CD8-positive, alpha-beta memory T cell (primary cell): Measurements from ENCODE around the gene GTF3C6. TPM values are rescaled to one million over a fixed set of nuclear protein-coding genes. Genes with fewer than 3 reads are reported as not detected.

Source experiments
- CTCF ChIA-PET: fragments of 350-600 bp; sonication (Branson Sonifier 250); formaldehyde crosslinking; loops from one replicate; lab custom pipeline; 2021; ENCODE audit warnings: antibody characterized with exemption; lab: Charles Lee
- POLR2A ChIA-PET: fragments of 350-600 bp; sonication (Branson Sonifier 250); formaldehyde crosslinking; loops from one replicate; lab custom pipeline; 2021; ENCODE audit warnings: antibody characterized with exemption; lab: Charles Lee
- DNase-seq, 5 donors: peaks; one replicate each; pipeline versions ENCODE4 v3.0.0 to v3.0.0-alpha.2; 2020 to 2022; ENCODE audit warnings: mixed read lengths in 1 of 5
- H3K27ac ChIP-seq: one replicate; pipeline ENCODE4 v1.7.0; 2013; ENCODE audit warnings: low read depth, mild to moderate bottlenecking, low read length, moderate library complexity
- H3K27me3 ChIP-seq: 2 replicates; pipeline ENCODE4 v1.7.0; 2013; ENCODE audit warnings: low read length, mild to moderate bottlenecking; ENCODE audit not compliant: insufficient read depth, poor library complexity, severe bottlenecking
- H3K36me3 ChIP-seq: 2 replicates; pipeline ENCODE4 v1.7.0; 2013; ENCODE audit warnings: mild to moderate bottlenecking, low read length, moderate library complexity; ENCODE audit not compliant: insufficient read depth
- H3K4me1 ChIP-seq: 2 replicates; pipeline ENCODE4 v1.7.0; 2013; ENCODE audit warnings: mild to moderate bottlenecking, low read length, moderate library complexity; ENCODE audit not compliant: insufficient read depth
- H3K4me3 ChIP-seq: 2 replicates; pipeline ENCODE4 v1.7.0; 2013; ENCODE audit warnings: mild to moderate bottlenecking, low read length
- H3K9me3 ChIP-seq: 2 replicates; pipeline ENCODE4 v1.7.0; 2013; ENCODE audit warnings: mild to moderate bottlenecking, low read length
- H3K27ac Mint-ChIP-seq, 8 donors: one replicate each; pipeline ENCODE4 v1.8.0; 2020 to 2021; ENCODE audit warnings: mixed read lengths in 8 of 8, mild to moderate bottlenecking in 6 of 8, inconsistent platforms in 3 of 8, moderate library complexity in 3 of 8
- H3K27me3 Mint-ChIP-seq, 2 donors: one replicate each; pipeline ENCODE4 v1.8.0; 2020 to 2021; ENCODE audit warnings: mixed read lengths in 2 of 2, mild to moderate bottlenecking in 1 of 2, moderate library complexity in 1 of 2
- H3K36me3 Mint-ChIP-seq, 3 donors: one replicate each; pipeline ENCODE4 v1.8.0; 2020 to 2021; ENCODE audit warnings: mixed read lengths in 3 of 3, inconsistent platforms in 1 of 3, mild to moderate bottlenecking in 1 of 3
- H3K4me1 Mint-ChIP-seq, 3 donors: one replicate each; pipeline ENCODE4 v1.8.0; 2020 to 2021; ENCODE audit warnings: mixed read lengths in 3 of 3, inconsistent platforms in 1 of 3, mild to moderate bottlenecking in 1 of 3
- H3K4me3 Mint-ChIP-seq, 7 donors: one replicate each; pipeline ENCODE4 v1.8.0; 2020 to 2021; ENCODE audit warnings: mixed read lengths in 7 of 7, mild to moderate bottlenecking in 6 of 7, moderate library complexity in 4 of 7, inconsistent platforms in 2 of 7
- H3K9me3 Mint-ChIP-seq, 5 donors: one replicate each; pipeline ENCODE4 v1.8.0; 2020 to 2022; ENCODE audit warnings: mixed read lengths in 5 of 5, mild to moderate bottlenecking in 3 of 5, moderate library complexity in 2 of 5, inconsistent platforms in 1 of 5
- polyA plus RNA-seq: library from polyadenylated mRNA; unstranded; fragments of 300-500 nt; fragmentation: Illumina TruSeq; gene quantifications from one replicate; pipeline ENCODE4 v1.2.3, GENCODE V29; 2021
- total RNA-seq, 2 experiments: library from RNA; stranded (reverse); gene quantifications; one replicate each; pipeline ENCODE4 v1.2.3, GENCODE V29; 2021

GTF3C6 gene
- total and polyA plus RNA-seq, 3 experiments from 2014 or later = 114 to 163 (median 162) TPM

GRCh38 chr6:110944681-110945151 lies 13.8 kb upstream of the GTF3C6 start:
- H3K27ac ChIP-seq = no peak overlapping the region

GRCh38 chr6:110946498-110946897 lies 12.0 kb upstream of the GTF3C6 start:
- H3K36me3 Mint-ChIP-seq = no peaks in the 10 kb centered on the region
- H3K9me3 Mint-ChIP-seq = no peaks in the 10 kb centered on the region
- DNase-seq = no peak
- Histone ChIP-seq H3K36me3 (no peaks in the 10 kb centered on the region), H3K9me3 (no peaks in the 10 kb centered on the region), H3K27ac (no peak overlapping the region), H3K27me3 (no peaks in the 10 kb centered on the region), H3K4me3 (no peak overlapping the region), H3K4me1 (no peaks in the 10 kb centered on the region)
- peaks cover 0 to 6% (median 5%) of the 10 kb centered on the region in 3 donors for H3K4me1 Mint-ChIP-seq
- H3K4me3 Mint-ChIP-seq = no peak overlapping the region
- H3K27ac Mint-ChIP-seq = no peak overlapping the region
- ChIA-PET CTCF (interaction anchor here (1.3 to 1.7 kb wide), 2 partner anchors 264 to 418 kb away, joined by 3 to 6 read pairs; no protein-coding TSS in a partner anchor), POLR2A (no interaction called here)
- H3K27me3 Mint-ChIP-seq = no peaks in the 10 kb centered on the region

More at GRCh38 chr6:110944681-110945151, 13.8 kb upstream of the GTF3C6 start:
- no peaks in the 10 kb centered on the region for H3K27me3 ChIP-seq
- no peaks in the 10 kb centered on the region for H3K36me3 ChIP-seq
- ChIA-PET POLR2A (interaction anchor here (1.0 to 1.6 kb wide), 2 partner anchors 14 to 70 kb away, joined by 3 read pairs; partner anchors contain the start of gene GTF3C6), CTCF (interaction anchor here (0.7 to 1.2 kb wide), 3 partner anchors 66 to 262 kb away, joined by 3 to 4 read pairs (median 3); no protein-coding TSS in a partner anchor)
- H3K27me3 Mint-ChIP-seq = no peaks in the 10 kb centered on the region
- H3K36me3 Mint-ChIP-seq = no peaks in the 10 kb centered on the region
- H3K4me3 Mint-ChIP-seq = no peak overlapping the region
- H3K4me1 Mint-ChIP-seq = peaks cover 0 to 6% (median 3%) of the 10 kb centered on the region in 3 donors
- H3K9me3 Mint-ChIP-seq = no peaks in the 10 kb centered on the region
- no peaks in the 10 kb centered on the region for H3K9me3 ChIP-seq
- H3K27ac Mint-ChIP-seq = peak overlapping the region in 1 of 8 donors; percentile 14
- no peak overlapping the region for H3K4me3 ChIP-seq
- peak in 2 of 5 donors; percentile 5 to 48 for DNase-seq
- no peaks in the 10 kb centered on the region for H3K4me1 ChIP-seq

- CTCF ChIA-PET = interaction anchor here (0.8 to 2.7 kb wide), 10 partner anchors 9 to 423 kb away, joined by 3 to 32 read pairs (median 3); partner anchors contain the start of gene GTF3C6
- peaks cover 9 to 14% of the 10 kb centered on the region in 2 donors for H3K27me3 Mint-ChIP-seq
- H3K4me1 Mint-ChIP-seq = peaks cover 0 to 5% (median under 1%) of the 10 kb centered on the region in 3 donors
- Histone ChIP-seq H3K36me3 (no peaks in the 10 kb centered on the region), H3K4me3 (no peak overlapping the region), H3K27ac (no peak overlapping the region), H3K4me1 (no peaks in the 10 kb centered on the region), H3K27me3 (no peaks in the 10 kb centered on the region), H3K9me3 (no peaks in the 10 kb centered on the region)
- POLR2A ChIA-PET = interaction anchor here (0.9 to 1.0 kb wide), 2 partner anchors 75 to 410 kb away, joined by 4 to 7 read pairs; partner anchors contain the start of gene AMD1
- H3K4me3 Mint-ChIP-seq = no peak overlapping the region
- H3K9me3 Mint-ChIP-seq = no peaks in the 10 kb centered on the region
- peak in 2 of 5 donors; percentile 26 to 46 for DNase-seq
- peak overlapping the region in 1 of 8 donors; percentile 11 for H3K27ac Mint-ChIP-seq
- no peaks in the 10 kb centered on the region for H3K36me3 Mint-ChIP-seq
These were observed 8.7 kb upstream of the GTF3C6 start for GRCh38 chr6:110949679-110950285.

- POLR2A ChIA-PET = interaction anchor here (1.0 kb wide), 1 partner anchor 410 kb away, joined by 7 read pairs; no protein-coding TSS in a partner anchor
- Histone ChIP-seq H3K4me1 (no peaks in the 10 kb centered on the region), H3K4me3 (no peak overlapping the region), H3K27ac (no peak overlapping the region), H3K27me3 (no peaks in the 10 kb centered on the region), H3K9me3 (no peaks in the 10 kb centered on the region), H3K36me3 (no peaks in the 10 kb centered on the region)
- Mint-ChIP-seq H3K36me3 (no peaks in the 10 kb centered on the region), H3K9me3 (no peaks in the 10 kb centered on the region), H3K4me1 (peaks cover 0 to 5% (median 0%) of the 10 kb centered on the region in 3 donors), H3K27me3 (peaks cover 11 to 17% of the 10 kb centered on the region in 2 donors), H3K27ac (no peak overlapping the region), H3K4me3 (no peak overlapping the region)
- DNase-seq = no peak
- CTCF ChIA-PET = interaction anchor here (0.8 to 2.7 kb wide), 6 partner anchors 8 to 422 kb away, joined by 3 to 32 read pairs (median 4); partner anchors contain the start of gene GTF3C6
These were observed 8.1 kb upstream of the GTF3C6 start for GRCh38 chr6:110950440-110950839.

- no peaks in the 10 kb centered on the region for H3K27me3 ChIP-seq
- H3K4me1 ChIP-seq = no peaks in the 10 kb centered on the region
- no peaks in the 10 kb centered on the region for H3K9me3 ChIP-seq
- Mint-ChIP-seq H3K27ac (no peak overlapping the region), H3K9me3 (no peaks in the 10 kb centered on the region), H3K4me1 (peaks cover 0 to 5% (median 0%) of the 10 kb centered on the region in 3 donors), H3K36me3 (no peaks in the 10 kb centered on the region), H3K27me3 (peaks cover 11 to 17% of the 10 kb centered on the region in 2 donors), H3K4me3 (no peak overlapping the region)
- POLR2A ChIA-PET = no interaction called here
- CTCF ChIA-PET = interaction anchor here (1.0 to 2.7 kb wide), 3 partner anchors 7 to 422 kb away, joined by 3 to 32 read pairs (median 3); partner anchors contain the start of gene GTF3C6
- DNase-seq = no peak
- no peak overlapping the region for H3K4me3 ChIP-seq
- H3K36me3 ChIP-seq = no peaks in the 10 kb centered on the region
- no peak overlapping the region for H3K27ac ChIP-seq
These were observed 7.5 kb upstream of the GTF3C6 start for GRCh38 chr6:110951008-110951407.

- Mint-ChIP-seq H3K4me1 (peaks cover 1 to 7% (median 2%) of the 10 kb centered on the region in 3 donors), H3K36me3 (no peaks in the 10 kb centered on the region), H3K4me3 (no peak overlapping the region), H3K9me3 (no peaks in the 10 kb centered on the region), H3K27ac (no peak overlapping the region), H3K27me3 (peaks cover 11 to 17% of the 10 kb centered on the region in 2 donors)
- Histone ChIP-seq H3K9me3 (no peaks in the 10 kb centered on the region), H3K27me3 (no peaks in the 10 kb centered on the region), H3K36me3 (no peaks in the 10 kb centered on the region), H3K27ac (no peak overlapping the region), H3K4me1 (no peaks in the 10 kb centered on the region), H3K4me3 (no peak overlapping the region)
- ChIA-PET CTCF (interaction anchor here (1.1 to 2.6 kb wide), 3 partner anchors 74 to 425 kb away, joined by 3 to 9 read pairs (median 3); no protein-coding TSS in a partner anchor), POLR2A (interaction anchor here (0.7 kb wide), 1 partner anchor 241 kb away, joined by 6 read pairs; no protein-coding TSS in a partner anchor)
- DNase-seq = no peak
These were observed 6.3 kb upstream of the GTF3C6 start for GRCh38 chr6:110951986-110952794.

- ChIA-PET POLR2A (interaction anchor here (0.7 kb wide), 1 partner anchor 639 kb away, joined by 5 read pairs; no protein-coding TSS in a partner anchor), CTCF (interaction anchor here (1.1 to 2.6 kb wide), 2 partner anchors 75 to 272 kb away, joined by 3 to 9 read pairs; no protein-coding TSS in a partner anchor)
- Mint-ChIP-seq H3K27ac (no peak overlapping the region), H3K36me3 (peaks cover 0 to 3% (median 0%) of the 10 kb centered on the region in 3 donors), H3K27me3 (peaks cover 11 to 17% of the 10 kb centered on the region in 2 donors), H3K4me3 (no peak overlapping the region), H3K4me1 (peaks cover 6 to 14% (median 12%) of the 10 kb centered on the region in 3 donors), H3K9me3 (no peaks in the 10 kb centered on the region)
- H3K27ac ChIP-seq = no peak overlapping the region
- no peaks in the 10 kb centered on the region for H3K36me3 ChIP-seq
- no peak overlapping the region for H3K4me3 ChIP-seq
- DNase-seq = no peak
- H3K27me3 ChIP-seq = no peaks in the 10 kb centered on the region
- peaks cover 8% of the 10 kb centered on the region for H3K4me1 ChIP-seq
- no peaks in the 10 kb centered on the region for H3K9me3 ChIP-seq
These were observed 4.7 kb upstream of the GTF3C6 start for GRCh38 chr6:110953633-110954303.
